Measurements from ENCODE around the gene PTPN18.
A peak's percentile ranks its signal among the peaks of the same experiment; 100 is the strongest.

Gene PTPN18

GRCh38 chr2:130365963-130366362 is 10.1 kb downstream of the PTPN18 start:
- TF ChIP-seq ZNF274 (IDR thresholded peaks at IDR 0.05; ENCODE audit: low read depth, low read length): no peak
- no peak overlapping the region for H3K4me3 ChIP-seq (ENCODE audit: low read length)

DNA sequence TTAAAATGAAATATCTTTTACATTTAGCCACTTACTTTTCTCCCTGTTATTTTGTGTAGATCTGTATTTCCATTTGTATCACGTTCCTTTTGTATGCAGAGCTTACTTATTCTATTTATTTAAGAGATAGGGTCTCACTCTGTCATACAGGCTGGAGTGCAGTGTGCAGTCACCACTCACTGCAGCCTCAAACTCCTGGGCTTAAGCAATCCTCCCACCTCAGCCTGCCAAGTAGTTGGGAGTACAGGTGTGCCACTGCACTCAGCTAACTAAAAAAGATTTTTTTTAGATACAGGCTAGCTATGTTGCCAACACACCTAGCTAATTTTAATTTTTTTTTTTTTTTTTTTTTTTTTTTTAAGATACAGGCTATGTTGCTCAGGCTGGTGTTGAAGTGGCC is 10.9 kb downstream of the PTPN18 start:
- TF ChIP-seq ZNF274 (IDR thresholded peaks at IDR 0.05; ENCODE audit: low read depth, low read length): no peak
- H3K4me3 ChIP-seq (ENCODE audit: low read length): no peak overlapping the region

GRCh38 chr2:130368786-130369185 is 12.9 kb downstream of the PTPN18 start:
- H3K4me3 ChIP-seq (ENCODE audit: low read length): no peak overlapping the region
- no peak for TF ChIP-seq ZNF274 (IDR thresholded peaks at IDR 0.05; ENCODE audit: low read depth, low read length)

- TF ChIP-seq ZNF274 (IDR thresholded peaks at IDR 0.05; ENCODE audit: low read depth, low read length): no peak
- H3K4me3 ChIP-seq (ENCODE audit: low read length): no peak overlapping the region
These were observed 13.6 kb downstream of the PTPN18 start for GRCh38 chr2:130369311-130369964.

- no peak overlapping the region for H3K4me3 ChIP-seq (ENCODE audit: low read length)
- no peak for TF ChIP-seq ZNF274 (IDR thresholded peaks at IDR 0.05; ENCODE audit: low read depth, low read length)
These were observed 14.1 kb downstream of the PTPN18 start for GRCh38 chr2:130369965-130370341.

GRCh38 chr2:130370490-130370889 is 14.6 kb downstream of the PTPN18 start:
- no peak for TF ChIP-seq ZNF274 (IDR thresholded peaks at IDR 0.05; ENCODE audit: low read depth, low read length)
- H3K4me3 ChIP-seq (ENCODE audit: low read length): no peak overlapping the region

GRCh38 chr2:130371723-130372054 is 15.8 kb downstream of the PTPN18 start:
- H3K4me3 ChIP-seq (ENCODE audit: low read length): peak overlapping the region; percentile 80; the same call in 1 of the 2 replicates
- TF ChIP-seq ZNF274 (IDR thresholded peaks at IDR 0.05; ENCODE audit: low read depth, low read length): no peak

- peak overlapping the region; percentile 80 for H3K4me3 ChIP-seq (ENCODE audit: low read length)
- no peak for TF ChIP-seq ZNF274 (IDR thresholded peaks at IDR 0.05; ENCODE audit: low read depth, low read length)
These were observed 16.4 kb downstream of the PTPN18 start for GRCh38 chr2:130372055-130372832.

DNA sequence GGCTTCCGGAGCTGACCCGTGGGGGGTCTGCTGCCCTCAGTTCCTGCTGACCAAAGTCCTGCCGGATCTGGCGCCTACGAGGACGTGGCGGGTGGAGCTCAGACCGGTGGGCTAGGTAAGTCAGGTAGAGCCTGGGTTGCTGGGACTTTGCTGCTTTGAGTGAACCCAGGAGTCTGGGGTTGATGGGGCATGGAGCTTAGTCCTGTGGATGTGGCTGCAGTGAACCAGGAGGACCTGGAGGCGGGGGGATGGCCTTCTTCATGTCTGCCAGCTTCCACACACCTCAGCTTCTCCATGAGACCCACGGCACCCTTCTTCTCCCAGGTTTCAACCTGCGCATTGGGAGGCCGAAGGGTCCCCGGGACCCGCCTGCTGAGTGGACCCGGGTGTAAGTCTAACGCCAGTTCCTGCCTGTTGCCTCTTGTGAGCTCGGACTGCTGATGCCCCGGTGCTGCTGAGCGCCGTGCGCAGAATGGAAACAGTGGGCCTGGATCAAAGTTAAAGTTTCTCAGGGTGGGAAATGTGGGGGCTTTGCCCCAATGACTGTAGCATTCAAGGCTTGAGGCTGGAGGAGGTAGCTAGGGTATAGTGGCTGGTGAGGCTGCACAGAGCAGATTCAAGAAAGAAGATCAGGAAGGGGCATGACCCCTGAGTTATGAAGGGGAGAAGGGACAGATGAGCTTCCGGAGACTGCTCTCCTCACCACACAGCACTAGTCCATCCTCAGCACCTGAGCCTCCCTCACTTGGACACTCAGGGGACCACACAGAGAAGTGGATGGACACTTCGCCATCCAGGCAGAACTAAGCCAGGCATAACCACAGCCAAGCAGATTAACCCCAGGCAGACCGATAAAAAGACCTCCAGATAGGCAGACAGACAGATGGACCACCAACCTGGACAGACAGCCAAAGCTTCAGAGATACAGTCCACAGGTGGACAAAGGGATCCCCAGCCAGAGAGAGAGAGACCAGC is 17.3 kb downstream of the PTPN18 start:
- peak overlapping the region; percentile 80 for H3K4me3 ChIP-seq (ENCODE audit: low read length)
- no peak for TF ChIP-seq ZNF274 (IDR thresholded peaks at IDR 0.05; ENCODE audit: low read depth, low read length)

- no peak overlapping the region for H3K4me3 ChIP-seq (ENCODE audit: low read length)
- no peak for TF ChIP-seq ZNF274 (IDR thresholded peaks at IDR 0.05; ENCODE audit: low read depth, low read length)
These were observed 18.0 kb downstream of the PTPN18 start for GRCh38 chr2:130373808-130374365.

DNA sequence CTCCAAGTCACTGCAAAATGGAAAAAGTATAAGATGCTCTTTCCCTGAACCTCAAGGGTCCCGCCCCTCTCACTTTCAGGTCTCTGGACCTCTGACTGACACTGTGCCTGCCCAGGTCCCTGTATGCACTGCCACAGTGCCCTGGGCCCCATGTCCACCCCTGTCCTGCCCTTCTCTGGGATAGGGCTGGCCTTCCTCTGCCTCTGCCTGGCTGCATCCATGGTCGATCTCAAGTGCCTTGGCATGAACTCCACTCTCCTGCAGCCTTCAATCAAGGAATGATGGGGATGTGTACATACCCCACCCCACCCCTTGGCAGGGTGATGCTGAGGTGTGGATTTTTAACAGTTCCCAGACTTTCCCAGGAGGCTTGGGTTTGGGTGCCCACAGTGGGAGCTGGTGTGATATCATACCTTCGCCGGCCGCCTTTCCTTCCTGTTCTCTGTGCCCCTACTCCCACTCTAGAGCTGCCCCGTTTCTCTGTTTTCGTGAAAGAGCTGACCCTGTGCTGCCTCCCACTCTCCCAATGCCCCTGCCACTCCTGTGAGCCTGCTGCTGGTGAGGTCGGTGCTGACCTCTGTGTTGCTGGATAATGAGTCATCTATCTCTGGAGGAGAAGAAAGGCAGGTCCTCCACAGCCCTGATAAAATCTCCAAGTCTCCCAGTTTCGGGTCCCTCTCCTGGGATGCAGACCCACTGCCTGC is 18.9 kb downstream of the PTPN18 start:
- no peak overlapping the region for H3K4me3 ChIP-seq (ENCODE audit: low read length)
- TF ChIP-seq ZNF274 (IDR thresholded peaks at IDR 0.05; ENCODE audit: low read depth, low read length): no peak

DNA sequence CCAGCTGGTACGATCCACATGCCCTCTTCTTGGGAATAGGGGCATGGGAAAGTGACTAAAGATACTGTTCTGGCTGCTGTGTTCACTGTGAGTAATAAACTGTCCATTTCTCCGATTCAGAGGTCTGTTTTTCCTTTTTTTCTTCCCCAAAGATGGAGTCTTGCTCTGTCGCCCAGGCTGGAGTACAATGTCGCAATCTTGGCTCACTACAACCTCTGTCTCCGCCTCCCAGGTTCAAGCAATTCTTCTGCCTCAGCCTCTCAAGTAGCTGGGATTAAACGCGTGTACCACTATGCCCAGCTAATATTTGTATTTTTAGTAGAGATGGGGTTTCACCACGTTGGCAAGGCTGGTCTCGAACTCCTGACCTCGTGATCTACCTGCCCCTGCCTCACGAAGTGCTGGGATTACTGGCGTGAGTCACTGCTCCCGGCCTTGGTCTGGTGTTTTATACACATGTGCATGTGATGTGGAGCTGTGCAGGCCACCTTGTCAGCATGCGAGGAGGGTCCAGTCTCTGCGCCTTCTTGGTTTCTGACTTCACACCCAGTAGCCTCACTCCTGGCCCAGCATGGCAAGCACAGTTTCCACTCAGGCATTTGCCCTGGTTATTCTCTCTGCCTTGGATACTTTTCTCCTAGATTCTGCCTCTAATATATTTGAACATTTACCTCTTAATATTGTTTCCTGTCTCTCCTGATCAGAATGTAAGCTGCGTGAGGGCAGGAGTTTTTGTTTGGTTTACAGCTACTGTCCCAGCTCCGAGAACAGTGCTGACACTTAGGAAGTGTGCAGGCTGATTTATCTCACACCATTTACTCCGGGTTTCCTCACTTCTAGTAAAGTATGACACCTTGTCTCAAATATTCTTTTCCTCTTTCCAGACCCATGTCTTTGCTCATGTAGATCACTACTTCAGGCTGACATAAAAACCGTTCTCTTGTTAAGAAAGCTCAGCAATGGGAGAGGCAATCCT is 19.7 kb downstream of the PTPN18 start:
- no peak for TF ChIP-seq ZNF274 (IDR thresholded peaks at IDR 0.05; ENCODE audit: low read depth, low read length)
- H3K4me3 ChIP-seq (ENCODE audit: low read length): no peak overlapping the region

Data from GM08714 (cell line).